ENCODE measurements around the gene PTH2.

Gene PTH2

GRCh38 chr19:49430678-49431329 is 7.6 kb upstream of the PTH2 start:
- no peak for DNase-seq (ENCODE audit: low spot score)

- no peak for DNase-seq (ENCODE audit: low spot score)
These were observed 7.0 kb upstream of the PTH2 start for GRCh38 chr19:49430172-49430677.

- DNase-seq (ENCODE audit: low spot score) = no peak
These were observed 5.6 kb upstream of the PTH2 start for GRCh38 chr19:49428547-49429451.

GRCh38 chr19:49427855-49428546 is 4.8 kb upstream of the PTH2 start:
- no peak for DNase-seq (ENCODE audit: low spot score)

GRCh38 chr19:49427339-49427738 is 4.1 kb upstream of the PTH2 start:
- no peak for DNase-seq (ENCODE audit: low spot score)

DNA sequence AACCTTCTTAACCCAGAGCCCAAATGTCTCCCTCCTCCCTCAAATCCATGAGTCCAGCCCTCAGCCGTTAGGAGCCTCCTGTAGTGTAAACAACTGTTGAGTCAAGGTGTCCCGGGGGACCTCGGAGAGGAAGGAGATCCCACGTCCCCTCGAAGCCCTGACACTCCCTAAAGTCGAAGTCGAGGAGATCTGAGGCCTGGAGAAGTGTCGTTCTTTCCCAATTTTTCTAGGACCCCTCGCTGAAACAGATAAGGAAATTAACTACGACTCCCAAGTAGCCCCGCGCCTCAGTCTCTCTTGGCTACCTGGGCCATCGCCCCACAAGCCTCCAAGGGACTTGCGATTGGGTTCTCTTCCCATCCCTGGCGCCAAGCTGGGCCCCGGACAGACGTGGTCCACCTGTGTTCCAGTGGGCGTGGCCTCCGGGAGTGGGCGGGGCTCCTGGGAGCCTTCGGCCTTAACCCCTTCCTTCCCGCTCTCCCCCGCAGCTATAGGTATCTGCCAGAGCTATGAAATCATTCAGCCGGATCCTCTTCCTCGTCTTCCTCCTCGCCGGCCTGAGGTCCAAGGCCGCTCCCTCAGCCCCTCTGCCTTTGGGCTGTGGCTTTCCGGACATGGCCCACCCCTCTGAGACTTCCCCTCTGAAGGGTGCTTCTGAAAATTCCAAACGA is 2.8 kb upstream of the PTH2 start:
- DNase-seq (ENCODE audit: low spot score) = no peak

DNA sequence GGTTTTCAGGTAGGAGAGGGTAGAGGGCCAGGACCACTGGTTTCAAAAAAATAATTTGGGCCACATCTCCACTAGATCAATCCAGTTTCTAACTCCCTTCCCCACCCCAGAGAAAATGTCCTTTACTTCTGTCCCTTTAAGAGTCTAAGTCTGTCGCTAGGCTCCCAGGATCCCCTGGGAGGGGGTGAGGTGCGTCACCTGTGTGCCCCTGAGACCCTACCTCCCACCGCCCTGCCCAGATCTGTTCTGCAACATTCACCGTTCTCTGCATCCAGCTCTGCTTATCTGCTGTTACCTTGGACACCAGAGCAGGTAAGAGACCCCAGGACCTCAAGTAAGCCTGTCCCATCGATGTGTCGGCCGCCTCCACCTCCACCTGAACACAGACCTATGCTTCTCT is 1.9 kb upstream of the PTH2 start, which contains the start of gene GFY:
Gene GFY (plus strand): TSS at position 211 of the 400 bp plus-strand sequence. CDS start 1,043 bp downstream, outside the sequence.
- no peak for DNase-seq (ENCODE audit: low spot score)

DNA sequence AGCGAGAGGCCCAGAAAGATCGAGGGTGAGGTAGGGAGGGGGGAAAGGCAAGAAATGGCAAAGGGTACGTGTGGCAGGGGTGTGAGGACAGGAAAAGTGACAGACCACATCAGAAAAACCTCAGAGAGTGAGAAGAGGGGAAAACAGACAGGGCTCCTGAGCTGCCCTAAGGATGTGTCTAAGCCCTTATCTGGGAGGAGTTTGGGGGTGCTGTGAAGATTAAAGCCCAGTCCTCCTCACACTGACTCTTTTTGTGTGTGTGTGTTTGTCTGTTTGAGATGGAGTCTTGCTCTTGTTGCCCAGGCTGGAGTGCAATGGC is 703 bp upstream of the PTH2 start:
- DNase-seq (ENCODE audit: low spot score) = no peak

GRCh38 chr19:49422407-49423070 is 702 bp downstream of the PTH2 start:
- no peak for DNase-seq (ENCODE audit: low spot score)

GRCh38 chr19:49421878-49422202 is 1.4 kb downstream of the PTH2 start:
- DNase-seq (ENCODE audit: low spot score) = no peak

GRCh38 chr19:49421039-49421877 is 2.0 kb downstream of the PTH2 start:
- DNase-seq (ENCODE audit: low spot score) = peak; percentile 81

- DNase-seq (ENCODE audit: low spot score) = no peak
These were observed 3.0 kb downstream of the PTH2 start for GRCh38 chr19:49420227-49420626.

GRCh38 chr19:49419173-49419572 is 4.1 kb downstream of the PTH2 start:
- DNase-seq (ENCODE audit: low spot score) = no peak

DNA sequence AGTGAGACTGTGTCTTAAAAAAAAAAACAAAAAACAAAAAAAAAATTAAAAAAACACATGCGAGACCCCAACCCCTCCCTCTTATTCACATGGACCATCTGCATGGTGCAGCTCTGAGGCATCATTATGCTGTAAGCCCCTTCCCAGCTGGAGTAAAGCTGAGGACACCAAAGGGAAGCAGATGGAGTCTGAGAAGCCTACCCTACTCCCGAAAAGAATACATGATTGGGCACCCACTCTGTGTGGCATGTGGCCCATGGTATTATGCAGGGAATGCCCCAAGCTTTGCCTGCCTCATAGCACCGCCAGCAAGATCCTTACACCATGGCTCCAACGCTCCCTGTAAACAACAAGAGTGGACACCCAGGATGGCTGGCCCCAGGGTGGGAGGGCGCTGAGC is 4.7 kb downstream of the PTH2 start:
- no peak for DNase-seq (ENCODE audit: low spot score)

GRCh38 chr19:49417088-49417487 is 6.2 kb downstream of the PTH2 start:
- DNase-seq (ENCODE audit: low spot score) = no peak

- no peak for DNase-seq (ENCODE audit: low spot score)
These were observed 7.4 kb downstream of the PTH2 start for GRCh38 chr19:49415810-49416200.

DNA sequence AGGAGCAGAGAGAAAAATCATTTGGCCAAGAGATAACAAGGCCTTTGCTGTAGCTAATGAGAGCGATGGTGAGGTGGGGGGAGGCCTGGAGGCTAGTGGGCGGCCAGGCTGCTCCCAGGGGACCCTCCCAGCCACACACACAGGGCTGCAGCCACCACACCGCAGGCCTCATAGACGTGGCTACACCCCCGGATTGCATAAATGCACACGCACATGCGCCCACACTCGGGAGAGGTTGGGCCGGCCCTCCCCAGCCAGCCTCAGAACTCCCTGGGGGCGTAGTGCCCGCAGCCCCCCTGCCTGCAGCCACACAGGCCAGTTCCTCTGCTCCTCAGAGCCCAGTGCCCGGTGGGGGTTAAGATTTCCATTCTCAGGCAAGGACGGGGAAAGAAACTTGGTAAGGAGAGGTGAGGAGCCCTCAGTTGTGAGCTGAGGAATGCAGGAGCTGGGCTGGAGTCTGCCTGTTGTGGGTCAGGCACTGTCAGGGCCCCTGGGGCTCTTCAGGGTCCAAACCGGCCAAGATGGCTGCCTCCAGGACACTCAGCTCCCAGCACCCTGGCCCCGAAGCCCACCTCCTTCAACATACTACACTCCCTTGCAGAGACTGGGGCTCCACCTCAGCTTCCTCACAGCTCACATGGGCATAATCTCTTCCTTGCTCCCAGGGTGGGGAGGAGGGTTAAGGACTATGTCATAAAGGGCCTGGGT is 8.0 kb downstream of the PTH2 start:
- no peak for DNase-seq (ENCODE audit: low spot score)

- no peak for DNase-seq (ENCODE audit: low spot score)
These were observed 9.0 kb downstream of the PTH2 start for GRCh38 chr19:49414256-49414655.

- no peak for DNase-seq (ENCODE audit: low spot score)
These were observed 9.9 kb downstream of the PTH2 start for GRCh38 chr19:49413348-49413747.

- DNase-seq (ENCODE audit: low spot score) = no peak
These were observed 11.4 kb downstream of the PTH2 start for GRCh38 chr19:49411681-49412326.

Measured in COLO829 (cell line).